CD4-positive, alpha-beta T cell treated with Interleukin-6 for 4 hours (primary cell): ENCODE data around the gene ZP1.
"Not testable (repeated sequence)": the region's sequence is repeated elsewhere in the genome, so short reads cannot be mapped to it uniquely, and the experiment has no call there.

Experiments
- DNase-seq: peaks from one replicate; pipeline ENCODE4 v3.0.0-alpha.2; 2020; ENCODE audit warnings: mixed read lengths

ZP1 gene

GRCh38 chr11:60879971-60880588 is 12.7 kb downstream of the ZP1 start:
- DNase-seq = no peak

- DNase-seq = no peak
These were observed 13.4 kb downstream of the ZP1 start for GRCh38 chr11:60880643-60881282.

DNA sequence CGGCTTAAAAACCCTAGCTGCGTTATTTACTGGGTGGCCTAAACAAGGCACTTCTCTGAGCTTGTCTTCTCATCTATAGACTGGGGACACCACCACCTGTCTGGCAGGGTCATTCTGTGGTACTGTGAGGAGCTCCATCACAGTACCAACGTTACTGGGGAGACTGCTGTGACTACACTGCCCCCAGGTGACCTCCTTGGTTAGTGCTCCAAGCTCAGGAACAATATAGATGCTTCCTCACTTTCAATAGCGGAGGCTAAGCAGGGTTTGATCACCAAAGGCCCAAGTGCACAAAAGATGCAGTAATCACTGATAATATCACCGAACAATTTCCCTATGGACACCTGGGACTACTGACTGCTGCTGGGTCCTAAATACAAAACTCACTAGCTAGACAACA is 20.2 kb downstream of the ZP1 start:
- DNase-seq = peak; percentile 42

DNA sequence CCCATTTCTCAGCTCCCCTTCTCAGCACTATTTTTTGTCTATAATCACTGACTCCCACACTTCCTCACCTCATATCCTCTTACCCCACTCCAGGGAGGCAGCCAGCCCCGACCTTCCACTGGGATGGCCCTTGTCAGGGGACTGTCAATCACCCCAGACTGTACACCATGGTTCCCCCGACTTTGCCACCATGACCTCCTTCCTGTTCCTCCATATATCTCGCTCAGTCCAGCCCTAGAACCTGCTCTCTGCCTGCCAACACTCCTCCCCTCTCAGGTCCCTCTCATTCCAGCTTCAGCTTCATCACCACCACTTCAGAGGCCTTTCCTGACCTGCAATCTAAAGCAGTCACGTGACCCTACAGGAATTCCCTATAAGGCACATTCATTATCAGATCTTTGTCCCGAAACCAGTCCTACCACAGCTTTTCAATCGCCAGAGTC is 22.5 kb downstream of the ZP1 start:
- DNase-seq = no peak

DNA sequence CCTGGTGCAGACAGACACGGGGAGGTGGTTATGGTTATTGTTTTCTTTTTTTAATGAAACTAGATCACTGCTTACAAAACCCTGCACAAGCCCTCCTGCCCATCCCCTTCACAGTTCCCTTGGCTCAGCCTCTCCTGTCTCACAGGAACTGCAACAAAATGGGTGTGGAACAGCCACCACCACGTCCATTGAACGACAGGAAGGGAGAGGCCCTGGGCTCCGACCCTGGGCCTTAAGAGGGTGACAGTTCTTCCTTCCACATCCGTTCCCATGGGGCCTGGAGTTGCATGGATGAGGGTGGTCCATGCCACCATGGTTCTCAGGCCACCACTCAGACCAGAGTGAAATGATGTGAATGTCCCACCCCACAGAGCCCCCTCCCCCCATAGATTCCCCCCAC is 23.4 kb downstream of the ZP1 start:
- DNase-seq = no peak

GRCh38 chr11:60891103-60891741 is 23.9 kb downstream of the ZP1 start:
- DNase-seq = no peak

DNA sequence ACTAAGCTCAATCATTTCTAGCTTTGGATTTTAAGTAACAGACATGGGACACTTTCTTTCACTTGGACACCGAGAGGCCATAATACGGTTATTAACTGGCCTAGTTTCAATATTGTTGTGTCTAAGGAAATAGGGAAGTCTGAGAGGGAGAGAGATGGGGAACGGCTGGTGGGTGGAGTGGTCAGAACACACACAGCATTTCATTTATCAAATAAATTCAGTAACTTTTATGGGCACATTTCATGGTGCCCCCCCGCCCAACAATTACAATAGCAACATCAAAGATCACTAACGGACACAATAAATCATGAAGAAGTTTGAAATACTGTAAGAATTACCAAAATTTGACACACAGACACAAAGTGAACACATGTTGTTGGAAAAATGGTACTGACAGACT is 28.3 kb downstream of the ZP1 start:
- no peak for DNase-seq

GRCh38 chr11:60897496-60897895 is 30.2 kb downstream of the ZP1 start:
- DNase-seq = no peak

GRCh38 chr11:60899046-60899936 is 31.9 kb downstream of the ZP1 start:
- DNase-seq = peak; percentile 29

- no peak for DNase-seq
These were observed 32.6 kb downstream of the ZP1 start for GRCh38 chr11:60899977-60900376.

- DNase-seq = no peak
These were observed 33.5 kb downstream of the ZP1 start for GRCh38 chr11:60900673-60901404.

DNA sequence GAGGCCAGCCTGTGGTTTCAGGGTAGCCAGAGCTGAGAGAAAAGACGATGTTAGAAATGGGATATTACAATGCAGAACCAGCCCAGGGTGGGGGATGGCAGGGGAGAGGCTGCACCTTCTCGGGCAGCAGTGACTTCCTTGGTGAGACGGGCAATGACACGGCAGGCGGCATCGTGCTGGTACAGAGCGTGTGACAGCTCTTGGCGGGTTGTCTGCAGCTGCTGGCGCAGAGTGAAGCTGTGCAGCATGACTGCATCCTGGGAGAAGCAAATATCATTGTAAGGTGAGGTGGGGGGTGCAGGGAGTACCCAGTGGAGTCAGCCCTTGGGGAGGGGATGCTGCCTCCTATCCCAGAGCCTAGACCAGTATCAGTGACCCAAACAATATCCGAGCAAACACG is 35.3 kb downstream of the ZP1 start:
- no peak for DNase-seq

GRCh38 chr11:60905047-60905446 is 37.7 kb downstream of the ZP1 start:
- no peak for DNase-seq

GRCh38 chr11:60905551-60906113 is 38.3 kb downstream of the ZP1 start:
- peak; percentile 50 for DNase-seq

- peak; percentile 97 for DNase-seq
These were observed 39.0 kb downstream of the ZP1 start, which contains the start of gene PRPF19 for GRCh38 chr11:60906132-60906972. PRPF19 (minus strand) TSS chr11:60906585; CDS start chr11:60906382, 203 bp downstream.

DNA sequence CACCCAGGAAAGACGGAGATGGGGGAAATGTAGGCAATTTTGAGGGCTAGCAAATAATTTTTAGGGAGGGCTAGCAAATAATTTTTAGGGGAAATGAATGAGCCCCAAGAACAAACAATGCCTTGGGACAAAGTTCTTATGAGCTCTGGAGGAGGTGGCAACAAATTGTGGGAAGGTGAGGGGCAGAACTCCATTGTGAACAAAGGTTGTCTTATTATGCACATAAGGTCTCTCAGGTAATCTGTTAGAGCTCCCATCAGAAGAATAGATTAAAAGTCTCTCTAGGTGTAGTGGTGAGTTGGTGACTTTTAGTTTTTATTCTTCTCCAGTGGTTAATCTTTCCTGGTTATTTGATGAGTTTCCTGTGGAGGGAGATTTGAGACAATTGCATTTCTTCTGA is 41.5 kb downstream of the ZP1 start:
- DNase-seq = no peak

- not testable (repeated sequence) for DNase-seq
These were observed 42.4 kb downstream of the ZP1 start for GRCh38 chr11:60909680-60910280.

GRCh38 chr11:60910281-60910687 is 42.9 kb downstream of the ZP1 start:
- no peak for DNase-seq

- no peak for DNase-seq
These were observed 43.5 kb downstream of the ZP1 start for GRCh38 chr11:60910711-60911380.

DNA sequence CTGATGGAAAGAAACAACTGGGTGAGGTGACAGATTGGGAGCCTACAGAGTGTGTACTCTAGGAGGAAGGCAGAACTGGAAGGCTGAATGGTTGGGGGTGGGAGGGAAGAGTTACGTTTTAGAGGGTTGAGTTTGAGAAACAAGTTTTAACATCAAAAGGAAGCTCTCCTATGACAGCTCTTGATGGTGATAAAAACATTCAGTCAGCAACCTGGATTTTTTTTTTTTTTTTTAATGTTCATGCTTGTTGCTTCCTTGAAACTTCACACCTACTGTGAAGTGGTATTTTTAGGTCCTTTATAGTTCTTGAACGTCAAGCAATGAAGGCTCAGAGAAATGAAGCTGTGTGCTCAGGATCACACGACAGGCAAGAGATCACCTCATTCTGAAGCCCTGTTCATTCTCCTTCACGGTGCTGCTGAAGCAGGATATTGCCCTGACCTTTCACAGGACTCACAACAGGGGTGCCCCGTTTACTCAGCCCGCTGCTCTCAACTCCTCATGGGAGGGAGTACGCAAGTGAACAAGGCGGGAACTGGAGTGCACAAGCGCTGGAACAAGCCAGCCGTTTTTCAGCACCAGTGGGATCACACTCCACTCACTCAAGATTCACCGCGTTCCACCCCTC is 45.0 kb downstream of the ZP1 start:
- DNase-seq = peak; percentile 41
